Tibial nerve (tissue), 3 donors: ENCODE results near the gene ATE1.

Experiments
- POLR2A ChIP-seq, 2 donors: fragments of 450-650 bp; IDR thresholded peaks; one replicate each; pipeline ENCODE4 v1.6.1; 2017; ENCODE audit warnings: antibody characterized with exemption in 2 of 2, mild to moderate bottlenecking in 2 of 2, moderate library complexity in 2 of 2
- TF ChIP-seq, protein P1 (sequence below), 5 experiments: fragments of 200-600 bp in 3 of 5; fragments of 450-650 bp in 2 of 5; sonication (generic) in 3 of 5; IDR thresholded peaks; one replicate each; pipeline ENCODE4 v1.5.1; 2016 to 2019; ENCODE audit warnings: antibody characterized with exemption in 5 of 5, mild to moderate bottlenecking in 3 of 5, moderate library complexity in 2 of 5

GRCh38 chr10:121771966-121772365 is 155.9 kb downstream of the ATE1 start:
- TF ChIP-seq, protein P1, sequence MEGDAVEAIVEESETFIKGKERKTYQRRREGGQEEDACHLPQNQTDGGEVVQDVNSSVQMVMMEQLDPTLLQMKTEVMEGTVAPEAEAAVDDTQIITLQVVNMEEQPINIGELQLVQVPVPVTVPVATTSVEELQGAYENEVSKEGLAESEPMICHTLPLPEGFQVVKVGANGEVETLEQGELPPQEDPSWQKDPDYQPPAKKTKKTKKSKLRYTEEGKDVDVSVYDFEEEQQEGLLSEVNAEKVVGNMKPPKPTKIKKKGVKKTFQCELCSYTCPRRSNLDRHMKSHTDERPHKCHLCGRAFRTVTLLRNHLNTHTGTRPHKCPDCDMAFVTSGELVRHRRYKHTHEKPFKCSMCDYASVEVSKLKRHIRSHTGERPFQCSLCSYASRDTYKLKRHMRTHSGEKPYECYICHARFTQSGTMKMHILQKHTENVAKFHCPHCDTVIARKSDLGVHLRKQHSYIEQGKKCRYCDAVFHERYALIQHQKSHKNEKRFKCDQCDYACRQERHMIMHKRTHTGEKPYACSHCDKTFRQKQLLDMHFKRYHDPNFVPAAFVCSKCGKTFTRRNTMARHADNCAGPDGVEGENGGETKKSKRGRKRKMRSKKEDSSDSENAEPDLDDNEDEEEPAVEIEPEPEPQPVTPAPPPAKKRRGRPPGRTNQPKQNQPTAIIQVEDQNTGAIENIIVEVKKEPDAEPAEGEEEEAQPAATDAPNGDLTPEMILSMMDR (IDR thresholded peaks at IDR 0.05): no peak
- no peak for TF ChIP-seq POLR2A (IDR thresholded peaks at IDR 0.05)
